NK-92 (cell line): ENCODE results near the gene KRTAP10-11.
"Not testable (repeated sequence)": the region's sequence is repeated elsewhere in the genome, so short reads cannot be mapped to it uniquely, and the experiment has no call there.

Experiments
- DNase-seq: peaks from one replicate; lab custom pipeline; 2025; ENCODE audit not compliant: unreplicated experiment; lab: John Stamatoyannopoulos, UW

KRTAP10-11 gene

DNA sequence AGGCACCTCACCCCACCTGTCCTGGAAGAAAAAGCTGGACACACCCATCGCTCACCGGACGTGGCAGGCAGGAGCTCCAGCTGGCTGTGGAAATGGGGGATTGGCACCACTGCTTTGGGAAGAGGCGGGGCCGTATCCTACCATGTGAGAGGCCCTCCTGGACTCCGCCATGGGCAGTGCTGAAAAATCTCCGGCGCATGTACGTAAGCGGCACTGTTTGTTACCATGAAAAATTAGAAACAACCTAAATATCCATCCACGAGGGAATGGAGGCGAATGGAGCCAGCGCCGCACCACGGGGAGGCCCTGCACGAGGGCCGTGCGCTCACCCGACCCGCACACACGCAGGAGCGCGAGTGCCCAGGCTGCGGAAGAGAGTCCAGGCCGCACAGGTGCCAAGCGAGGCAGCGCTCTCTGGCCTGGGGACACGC lies 31.2 kb upstream of the KRTAP10-11 start:
- DNase-seq, result no peak

DNA sequence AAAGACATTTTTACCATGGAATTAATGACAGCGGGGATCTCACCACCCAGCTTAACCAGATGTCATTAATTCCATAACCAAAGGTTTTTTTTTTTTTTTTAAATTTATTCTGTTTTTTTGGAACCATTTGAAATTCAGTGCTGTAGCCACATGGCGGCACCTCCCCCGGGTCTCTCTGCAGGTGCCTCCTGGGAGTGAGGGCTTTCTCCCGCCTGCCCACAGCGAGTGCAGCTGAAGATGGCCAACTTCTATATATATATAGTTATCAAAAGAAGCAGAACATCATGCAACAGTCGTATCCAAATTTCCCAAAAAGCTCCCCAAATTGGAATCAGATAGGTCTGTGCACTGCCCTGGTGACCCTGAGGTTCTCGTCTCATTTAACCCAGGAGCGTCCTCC lies 30.7 kb upstream of the KRTAP10-11 start:
- no peak for DNase-seq

DNA sequence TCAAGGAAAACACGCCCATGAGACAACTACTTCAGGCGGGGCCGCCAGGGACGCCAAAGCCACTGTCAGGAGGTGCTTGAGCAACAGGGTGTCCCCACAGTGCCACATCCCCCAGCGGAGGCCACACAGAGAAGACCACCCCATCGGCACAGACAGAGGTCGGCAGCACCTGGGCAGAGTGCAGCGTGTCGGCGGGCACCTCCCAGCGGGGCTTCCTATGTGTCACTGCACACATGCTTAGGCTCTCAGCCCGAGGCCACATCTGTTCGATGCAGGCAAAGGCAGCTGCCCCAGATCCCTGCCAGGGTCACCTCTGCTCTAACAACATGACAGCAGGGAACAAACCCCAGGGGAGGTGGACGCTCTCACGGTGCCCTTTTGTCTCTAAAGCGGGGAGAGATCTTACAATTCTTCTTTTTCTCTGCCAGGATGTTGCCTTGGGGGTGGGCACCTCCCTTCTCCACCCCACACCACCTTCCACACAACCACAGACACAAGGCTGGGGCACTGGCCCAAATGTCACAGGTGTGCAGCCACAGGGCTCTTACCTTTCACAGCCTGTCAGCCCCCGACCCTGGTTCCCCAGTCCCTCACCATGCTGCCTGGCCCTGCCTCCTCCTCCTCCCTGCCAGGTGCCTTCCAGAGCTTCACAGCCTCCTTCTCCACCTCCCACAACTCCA lies 30.2 kb upstream of the KRTAP10-11 start:
- no peak for DNase-seq

DNA sequence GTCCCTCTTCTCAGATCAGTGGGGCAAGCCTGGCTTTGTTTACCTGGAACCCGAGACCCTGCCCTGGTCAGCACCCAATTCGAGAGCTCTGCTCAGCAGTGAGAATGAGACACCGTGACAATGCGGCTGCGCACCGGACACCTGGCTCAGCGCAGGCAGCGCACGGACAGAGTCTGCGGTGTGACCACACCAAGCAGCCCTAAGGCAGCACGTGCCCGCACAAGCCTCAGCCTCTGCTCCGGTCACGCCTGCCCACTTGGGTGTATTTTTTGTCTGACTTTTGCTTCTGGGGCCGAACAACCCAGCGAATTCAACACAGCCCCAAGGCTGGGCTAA lies 29.7 kb upstream of the KRTAP10-11 start:
- DNase-seq, result no peak

DNA sequence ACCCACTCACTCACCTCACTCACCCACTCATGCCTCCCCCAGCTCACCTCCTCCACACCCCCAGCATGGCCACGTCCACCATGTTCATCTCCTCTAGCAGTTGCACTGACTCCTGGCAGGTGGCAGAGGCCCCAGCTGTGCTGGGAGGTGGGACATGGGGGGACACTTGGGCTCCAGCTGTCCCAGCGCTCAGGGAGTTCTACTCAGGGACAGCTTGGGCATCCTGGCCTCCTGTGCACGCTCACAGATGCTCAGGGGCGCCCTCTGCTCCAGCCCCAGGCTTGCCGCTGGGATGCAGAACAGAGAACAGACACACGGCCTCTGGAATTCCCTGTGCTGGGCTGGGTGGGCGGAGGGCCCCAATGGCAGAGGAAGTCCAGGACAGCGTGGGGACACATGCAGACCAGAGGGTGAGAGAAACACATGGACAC lies 29.1 kb upstream of the KRTAP10-11 start:
- DNase-seq, result no peak

DNA sequence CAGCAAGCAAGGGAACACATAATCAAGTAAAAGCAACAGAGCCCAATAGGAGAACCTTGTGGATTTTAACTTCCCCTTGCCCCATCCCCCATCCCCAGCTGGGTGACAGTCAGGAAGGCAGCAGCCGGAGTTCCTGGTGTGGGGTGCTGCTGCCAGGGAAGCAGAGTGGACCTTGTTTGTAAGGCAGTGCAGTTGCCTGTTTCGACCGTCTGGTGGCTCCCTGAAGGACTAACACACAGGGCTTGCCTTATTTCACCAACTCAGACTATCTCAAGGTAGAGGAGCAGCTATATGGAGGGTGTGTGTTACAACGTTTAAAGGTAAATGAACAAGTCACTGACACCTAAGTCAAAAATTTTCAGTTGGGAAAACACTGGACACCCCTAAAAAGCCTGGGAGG lies 27.7 kb upstream of the KRTAP10-11 start:
- no peak for DNase-seq

DNA sequence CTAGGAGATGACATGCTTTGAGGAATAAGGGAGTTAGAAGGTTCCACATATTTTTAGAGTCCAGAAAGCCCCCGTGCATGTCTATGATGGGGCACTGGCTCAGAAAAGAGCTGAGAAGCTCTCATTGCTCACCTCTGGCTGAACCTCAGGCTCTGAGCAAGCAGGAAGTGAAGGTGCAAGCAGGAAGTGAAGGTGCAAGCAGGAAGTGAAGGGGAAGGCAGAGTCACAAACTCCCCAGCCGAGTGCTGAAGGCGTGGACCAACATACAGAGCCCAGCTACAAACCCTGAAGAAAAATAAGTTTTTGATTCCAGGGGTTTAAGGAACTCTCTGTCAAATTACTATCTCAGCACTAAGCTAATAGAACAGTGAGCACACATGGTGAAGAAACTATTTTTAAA lies 27.3 kb upstream of the KRTAP10-11 start:
- DNase-seq, result no peak

DNA sequence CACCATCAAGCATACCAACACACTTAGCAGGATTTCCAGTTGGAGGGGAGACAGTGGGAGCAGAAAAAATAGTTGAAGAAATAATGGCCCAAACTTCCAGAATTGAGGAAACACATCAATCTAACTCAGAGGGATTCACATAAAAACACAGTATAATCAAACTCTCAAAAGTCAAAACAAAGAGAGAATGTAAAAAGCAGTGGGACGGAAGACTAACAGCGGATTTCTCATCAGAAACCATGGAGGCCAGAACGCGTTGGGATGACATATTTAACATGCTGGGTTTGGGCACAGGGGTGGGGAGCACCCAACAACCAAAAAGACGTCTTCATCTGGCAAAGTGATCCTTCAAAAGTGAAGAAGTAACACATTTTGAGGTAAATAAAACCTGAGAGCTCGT lies 26.3 kb upstream of the KRTAP10-11 start:
- no peak for DNase-seq

DNA sequence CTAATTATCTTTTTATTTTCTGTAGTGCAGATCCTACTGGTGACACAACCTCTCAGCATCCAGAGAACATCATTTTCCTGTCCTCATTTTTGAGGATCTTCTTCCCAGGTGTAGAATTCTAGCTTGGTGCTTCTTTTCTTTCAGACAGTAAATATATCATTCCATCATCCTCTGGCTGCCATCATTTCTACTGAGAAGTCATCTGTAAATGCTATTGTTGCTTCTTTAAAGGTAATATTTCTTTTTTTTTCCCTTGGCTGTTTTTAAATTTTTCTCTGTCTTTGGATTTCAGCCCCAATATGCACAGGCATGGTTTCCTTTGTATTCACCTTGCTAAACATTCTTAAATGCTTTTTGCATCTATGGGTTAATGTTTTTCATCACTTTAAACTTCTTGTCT lies 22.6 kb upstream of the KRTAP10-11 start:
- DNase-seq, result no peak

DNA sequence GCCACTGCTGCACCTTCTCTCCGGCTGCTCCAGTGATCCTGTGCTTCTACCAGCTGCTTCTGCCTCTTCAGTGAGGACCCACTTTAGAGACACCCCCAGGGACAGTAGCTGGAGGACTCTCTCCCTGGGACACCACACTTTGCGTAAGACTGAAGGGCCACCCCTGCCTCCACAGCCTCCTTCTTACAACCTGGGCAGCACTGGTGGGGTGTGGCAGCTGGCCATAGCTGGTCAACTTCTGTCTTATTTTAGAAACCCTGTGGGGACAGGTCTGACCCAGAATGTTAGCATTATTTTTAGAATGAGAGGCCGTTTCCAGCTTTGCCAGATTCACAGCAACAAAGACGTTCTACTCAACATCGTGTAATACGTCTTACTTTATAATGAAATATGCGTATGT lies 20.5 kb upstream of the KRTAP10-11 start:
- DNase-seq, result no peak

DNA sequence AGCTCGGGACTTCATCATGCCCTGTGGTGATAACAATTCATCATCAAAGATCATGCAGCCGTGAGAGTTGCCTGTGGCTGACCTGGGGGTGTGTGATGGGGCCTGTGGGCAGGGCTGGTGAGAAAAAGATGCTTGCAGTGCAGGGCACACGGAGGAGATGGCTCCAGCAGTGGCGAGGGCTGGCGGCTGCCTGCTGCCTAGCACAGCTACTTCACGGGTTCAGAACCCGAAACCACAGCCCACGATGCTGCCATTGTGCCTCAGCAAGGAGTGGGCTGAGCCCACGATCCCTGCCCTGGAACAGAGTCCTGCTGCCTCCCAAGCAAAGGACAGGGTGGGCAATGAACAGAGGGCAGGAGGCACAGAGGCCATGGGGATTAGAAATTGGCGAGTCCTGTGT lies 20.0 kb upstream of the KRTAP10-11 start:
- no peak for DNase-seq

DNA sequence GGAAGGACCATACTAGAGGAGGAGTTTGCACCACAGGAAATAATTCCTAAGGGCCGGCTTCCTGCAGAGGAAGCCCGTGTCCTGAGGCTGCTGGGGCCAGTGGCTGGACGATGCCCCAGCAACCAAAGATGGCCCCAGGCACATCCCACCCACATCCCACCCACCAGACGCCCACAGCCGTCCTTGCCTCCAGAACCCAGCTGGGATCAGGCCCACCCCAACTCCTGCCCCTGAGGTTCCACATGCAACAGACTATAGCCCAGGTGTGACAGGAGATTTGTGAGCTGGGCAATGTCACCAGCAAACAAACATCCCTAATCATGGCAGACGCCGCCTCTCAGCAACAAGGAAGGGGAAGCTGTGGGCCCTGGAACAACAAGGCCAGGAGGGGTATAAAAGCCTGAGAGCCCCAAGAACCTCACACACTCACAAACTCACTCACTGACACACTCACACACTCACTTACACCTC lies 19.5 kb upstream of the KRTAP10-11 start, which contains the start of gene KRTAP10-9:
Gene KRTAP10-9, plus strand, starts transcription at position 421 of the 471 bp plus-strand sequence. CDS start 79 bp downstream, outside the sequence.
- DNase-seq, result no peak

DNA sequence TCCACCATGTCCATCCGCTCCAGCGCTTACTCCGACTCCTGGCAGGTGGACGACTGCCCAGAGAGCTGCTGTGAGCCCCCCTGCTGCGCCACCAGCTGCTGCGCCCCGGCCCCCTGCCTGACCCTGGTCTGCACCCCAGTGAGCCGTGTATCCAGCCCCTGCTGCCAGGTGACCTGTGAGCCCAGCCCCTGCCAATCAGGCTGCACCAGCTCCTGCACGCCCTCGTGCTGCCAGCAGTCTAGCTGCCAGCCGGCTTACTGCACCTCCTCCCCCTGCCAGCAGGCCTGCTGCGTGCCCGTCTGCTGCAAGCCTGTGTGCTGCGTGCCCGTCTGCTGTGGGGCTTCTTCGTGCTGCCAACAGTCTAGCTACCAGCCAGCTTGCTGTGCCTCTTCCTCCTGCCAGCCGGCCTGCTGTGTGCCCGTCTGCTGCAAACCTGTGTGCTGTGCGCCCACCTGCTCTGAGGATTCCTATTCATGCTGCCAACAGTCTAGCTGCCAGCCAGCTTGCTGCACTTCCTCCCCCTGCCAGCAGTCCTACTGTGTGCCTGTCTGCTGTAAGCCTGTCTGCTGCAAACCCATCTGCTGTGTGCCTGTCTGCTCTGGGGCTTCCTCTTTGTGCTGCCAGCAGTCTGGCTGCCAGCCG lies 18.9 kb upstream of the KRTAP10-11 start:
- DNase-seq, result not testable (repeated sequence)

DNA sequence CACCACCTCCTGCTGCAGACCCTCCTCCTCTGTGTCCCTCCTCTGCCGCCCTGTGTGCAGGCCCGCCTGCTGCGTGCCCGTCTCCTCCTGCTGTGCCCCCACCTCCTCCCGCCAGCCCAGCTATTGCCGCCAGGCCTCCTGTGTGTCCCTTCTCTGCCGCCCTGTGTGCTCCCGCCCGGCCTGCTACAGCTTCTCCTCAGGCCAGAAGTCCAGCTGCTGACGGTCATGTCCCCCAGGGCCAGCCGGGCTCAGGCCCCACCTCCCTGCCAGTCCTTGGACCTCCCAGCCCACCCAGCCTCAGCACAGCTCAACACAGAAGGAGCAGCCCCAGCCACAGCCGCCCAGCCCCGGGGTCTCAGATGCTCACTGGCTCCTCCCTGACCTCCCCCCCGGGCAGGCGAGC lies 18.4 kb upstream of the KRTAP10-11 start:
- DNase-seq, result not testable (repeated sequence)

DNA sequence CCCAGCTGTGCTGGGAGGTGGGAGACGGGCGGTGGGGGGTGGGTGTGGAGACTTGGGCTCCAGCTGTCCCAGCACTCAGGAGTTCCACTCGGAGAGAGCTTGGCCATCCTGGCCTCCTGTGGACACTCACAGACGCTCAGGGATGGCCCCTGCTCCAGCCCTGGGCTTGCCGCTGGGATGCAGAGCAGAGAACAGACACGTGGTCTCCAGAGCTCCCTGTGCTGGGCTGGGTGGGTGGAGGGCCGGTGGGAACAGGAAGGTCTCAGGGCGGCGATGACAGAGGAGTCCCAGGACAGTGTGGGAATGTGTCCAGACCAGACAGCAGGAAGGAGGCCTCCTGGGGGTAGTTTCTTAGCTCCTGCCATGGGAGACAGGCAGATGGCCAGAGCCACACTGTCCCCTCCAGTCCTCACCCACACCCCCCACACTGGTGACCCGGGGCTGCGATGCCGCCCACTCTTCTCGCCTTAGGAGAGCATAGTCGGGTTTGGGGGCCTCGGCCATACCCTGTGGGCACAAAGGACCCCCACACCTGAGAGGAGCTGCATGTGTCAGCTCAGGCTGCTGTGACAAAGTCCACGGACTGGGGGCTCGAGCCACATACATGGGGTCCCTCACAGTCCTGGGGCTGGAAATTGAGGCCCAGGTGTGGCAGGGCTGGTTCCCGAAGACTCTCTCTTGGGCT lies 17.4 kb upstream of the KRTAP10-11 start:
- DNase-seq, result no peak

DNA sequence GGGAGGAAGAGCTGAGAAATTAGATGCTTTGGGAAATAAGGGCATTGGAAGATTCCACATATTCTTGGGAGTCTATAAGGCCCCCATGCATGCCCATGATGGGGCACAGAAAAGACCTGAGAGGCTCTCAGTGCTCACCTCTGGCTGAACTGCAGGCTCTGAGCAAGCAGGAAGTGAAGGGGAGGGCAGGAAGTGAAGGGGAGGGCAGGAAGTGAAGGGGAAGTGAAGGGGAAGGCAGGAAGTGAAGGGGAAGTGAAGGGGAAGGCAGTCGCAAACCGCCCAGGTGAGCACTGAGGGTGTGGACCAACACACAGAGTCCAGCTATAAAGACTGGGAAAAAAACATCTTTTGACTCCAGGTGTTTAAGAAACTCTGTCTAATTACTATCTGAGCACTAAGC lies 15.8 kb upstream of the KRTAP10-11 start:
- DNase-seq, result no peak

DNA sequence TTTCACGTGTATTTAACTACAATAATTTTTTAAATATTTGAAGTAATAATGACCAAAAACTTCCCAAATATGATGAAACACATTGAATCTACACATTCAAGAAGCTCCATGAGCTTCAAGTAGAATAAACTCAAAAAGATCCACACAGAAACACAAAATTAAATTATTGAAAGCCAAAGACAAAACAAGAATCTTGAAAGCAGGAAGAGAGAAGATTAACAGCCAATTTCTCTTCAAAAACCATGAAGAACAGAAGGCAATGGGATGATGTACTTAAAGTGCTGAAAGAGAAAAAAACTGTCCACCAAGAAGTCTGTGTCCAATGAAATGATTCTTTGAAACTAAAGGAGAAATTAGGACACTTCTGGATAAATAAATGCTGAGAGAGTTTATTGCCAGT lies 14.1 kb upstream of the KRTAP10-11 start:
- DNase-seq, result no peak

DNA sequence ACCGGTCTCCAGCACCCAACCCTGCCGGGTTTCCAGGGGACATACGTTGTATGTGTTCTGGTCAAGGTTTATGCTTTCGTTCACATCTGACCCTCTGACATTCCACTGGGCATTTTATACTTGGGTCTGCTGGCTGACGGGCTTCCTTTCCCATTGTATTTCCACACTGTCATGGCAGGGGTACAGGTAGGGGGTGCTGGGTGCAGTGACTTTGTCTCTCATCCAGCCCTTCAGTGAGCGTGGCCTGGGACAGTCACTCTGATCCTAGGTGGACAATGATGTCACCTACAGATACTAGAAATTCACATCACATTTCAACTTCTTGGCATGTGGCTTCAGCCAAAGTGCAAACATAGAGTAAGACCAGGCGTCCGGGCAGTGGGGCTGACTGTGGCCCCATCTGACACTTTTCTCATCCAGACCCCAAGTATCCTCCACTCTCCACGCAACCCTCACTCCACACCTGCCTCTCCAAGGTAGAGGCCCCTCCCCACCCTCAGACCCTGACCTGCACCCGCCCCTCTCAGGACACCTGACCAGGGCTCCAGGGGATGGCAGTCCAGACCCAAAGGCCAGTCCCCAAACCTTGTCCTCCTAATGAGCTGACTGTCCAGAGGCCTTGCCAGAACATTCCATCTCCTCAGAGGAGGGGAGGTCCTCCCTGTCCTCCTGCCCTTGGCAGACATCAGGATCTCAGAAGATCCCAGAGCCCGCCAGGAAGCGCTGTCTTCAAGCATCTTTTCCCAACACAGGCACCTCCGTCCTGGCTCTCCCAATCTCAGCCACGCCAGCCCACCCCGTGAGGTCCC lies 9.8 kb upstream of the KRTAP10-11 start:
- DNase-seq, result no peak

DNA sequence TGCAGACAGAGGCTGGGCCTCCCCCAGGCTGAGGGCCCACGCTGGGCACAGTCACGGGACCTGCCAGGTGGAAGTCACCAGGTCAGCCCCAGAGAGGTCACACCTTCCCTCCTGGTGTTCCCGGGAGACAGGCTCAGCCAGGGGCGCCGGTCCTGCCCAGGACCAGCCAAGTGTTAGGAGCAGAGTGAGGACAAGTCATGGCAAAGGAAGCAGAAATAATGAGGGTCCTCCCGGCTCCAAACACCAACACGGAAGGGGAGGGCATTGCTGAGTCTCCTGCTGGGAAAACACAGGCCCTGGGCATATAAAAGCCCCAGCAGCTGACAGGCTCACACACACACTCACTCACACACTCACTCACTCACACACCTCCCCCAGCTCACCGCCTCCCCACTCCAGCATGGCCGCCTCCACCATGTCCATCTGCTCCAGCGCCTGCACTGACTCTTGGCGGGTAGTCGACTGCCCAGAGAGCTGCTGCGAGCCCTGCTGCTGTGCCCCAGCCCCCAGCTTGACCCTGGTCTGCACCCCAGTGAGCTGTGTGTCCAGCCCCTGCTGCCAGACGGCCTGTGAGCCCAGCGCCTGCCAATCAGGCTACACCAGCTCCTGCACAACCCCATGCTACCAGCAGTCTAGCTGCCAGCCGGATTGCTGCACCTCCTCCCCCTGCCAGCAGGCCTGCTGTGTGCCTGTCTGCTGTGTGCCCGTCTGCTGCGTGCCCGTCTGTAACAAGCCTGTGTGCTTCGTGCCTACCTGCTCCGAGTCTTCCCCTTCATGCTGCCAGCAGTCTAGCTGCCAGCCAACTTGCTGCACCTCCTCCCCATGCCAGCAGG lies 9.0 kb upstream of the KRTAP10-11 start, which contains the start of gene KRTAP10-10:
Gene KRTAP10-10, plus strand, starts transcription at position 339 of the 833 bp plus-strand sequence. Its CDS starts 62 bp downstream, at position 401.
- DNase-seq, result no peak

DNA sequence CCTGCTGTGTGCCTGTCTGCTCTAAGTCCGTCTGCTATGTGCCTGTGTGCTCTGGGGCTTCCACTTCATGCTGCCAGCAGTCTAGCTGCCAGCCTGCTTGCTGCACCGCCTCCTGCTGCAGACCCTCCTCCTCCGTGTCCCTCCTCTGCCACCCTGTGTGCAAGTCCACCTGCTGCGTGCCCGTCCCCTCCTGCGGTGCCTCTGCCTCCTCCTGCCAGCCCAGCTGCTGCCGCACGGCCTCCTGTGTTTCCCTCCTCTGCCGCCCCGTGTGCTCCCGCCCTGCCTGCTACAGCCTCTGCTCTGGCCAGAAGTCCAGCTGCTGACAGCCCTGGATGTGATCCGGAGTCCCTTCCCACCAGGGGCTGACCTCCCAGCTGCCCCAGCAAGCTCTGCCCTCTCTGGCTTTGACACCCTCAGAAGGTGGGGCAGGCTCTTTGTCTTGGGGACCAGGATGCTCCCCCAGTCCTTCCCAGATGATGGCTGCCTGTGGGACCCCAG lies 8.3 kb upstream of the KRTAP10-11 start:
- not testable (repeated sequence) for DNase-seq
